ENCODE data around the gene COA6.

COA6 gene

DNA sequence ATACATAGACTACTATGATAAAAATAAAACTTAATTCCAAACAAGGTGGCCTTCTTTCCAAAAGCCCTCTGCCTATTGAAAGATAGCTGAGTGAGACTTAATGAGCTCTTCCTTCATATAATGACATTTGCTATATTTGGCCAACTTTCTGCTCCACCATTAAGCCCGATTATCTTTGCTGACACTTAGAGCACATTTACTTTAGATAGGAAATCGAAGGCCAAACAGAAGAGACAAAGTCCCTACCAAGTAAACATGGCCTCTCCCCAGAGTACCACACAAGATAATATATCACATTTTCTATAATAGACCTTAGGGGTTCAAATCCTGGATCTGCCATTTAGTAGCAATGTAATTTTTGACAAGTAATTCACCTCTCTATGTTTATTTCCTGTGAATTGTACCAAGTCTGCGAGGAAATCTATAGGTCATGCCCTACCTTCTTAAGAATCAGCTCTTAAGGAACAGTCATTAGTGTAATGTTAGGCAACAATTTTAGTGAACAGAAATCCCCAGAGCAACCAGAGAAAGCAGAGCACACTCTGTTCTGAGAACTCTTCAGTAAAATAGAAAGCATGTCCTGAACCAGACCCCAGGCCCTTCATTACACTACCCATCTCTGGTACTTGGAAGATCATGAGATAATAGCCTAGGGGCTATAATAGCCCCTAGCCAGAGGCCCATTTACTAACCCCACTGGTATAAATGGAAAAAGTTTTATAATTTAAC lies 17.3 kb upstream of the COA6 start:
- no peak overlapping the region for H3K27ac ChIP-seq
- TF ChIP-seq CTCF (conservative IDR thresholded peaks at IDR 0.05) (no peak), ZFX (IDR thresholded peaks at IDR 0.05) (no peak)

GRCh38 chr1:234356615-234357269 lies 16.5 kb upstream of the COA6 start:
- peak overlapping the region; percentile 50 for H3K27ac ChIP-seq

GRCh38 chr1:234357831-234358230 lies 15.4 kb upstream of the COA6 start:
- TF ChIP-seq ZFX (IDR thresholded peaks at IDR 0.05), result no peak
- TF ChIP-seq CTCF (conservative IDR thresholded peaks at IDR 0.05), result no peak
- no peak overlapping the region for H3K27ac ChIP-seq

DNA sequence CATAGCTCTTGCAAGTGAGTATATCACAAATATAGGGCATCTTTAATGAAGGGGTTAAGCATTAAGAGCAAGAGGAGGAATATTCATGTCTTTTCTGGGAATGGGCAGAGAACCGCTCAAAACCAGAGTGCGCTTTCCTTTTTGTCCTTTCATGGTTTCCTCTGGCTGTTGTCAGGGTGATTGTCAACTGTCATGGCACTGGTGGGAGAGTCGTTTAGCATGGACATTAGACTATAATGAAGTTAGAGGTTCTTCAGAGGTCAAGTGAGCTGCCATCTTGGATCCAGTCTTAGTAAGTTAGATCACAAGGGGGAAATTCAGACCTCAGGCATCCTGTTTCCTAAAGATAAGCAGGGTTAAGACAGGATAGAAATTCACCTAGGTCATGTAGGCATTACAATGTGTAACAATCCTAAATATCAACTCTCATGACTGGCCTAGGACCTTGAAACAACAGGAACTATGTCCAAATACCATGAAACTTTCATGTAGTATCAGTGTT lies 12.1 kb upstream of the COA6 start:
- TF ChIP-seq ZFX (IDR thresholded peaks at IDR 0.05), result no peak
- no peak for TF ChIP-seq CTCF (conservative IDR thresholded peaks at IDR 0.05)
- no peak overlapping the region for H3K27ac ChIP-seq

- no peak for TF ChIP-seq ZFX (IDR thresholded peaks at IDR 0.05)
- no peak for TF ChIP-seq CTCF (conservative IDR thresholded peaks at IDR 0.05)
Measured at GRCh38 chr1:234362558-234362957, 10.7 kb upstream of the COA6 start.

GRCh38 chr1:234368320-234369032 lies 4.8 kb upstream of the COA6 start:
- H3K27ac ChIP-seq, result no peak overlapping the region
- TF ChIP-seq ZFX (IDR thresholded peaks at IDR 0.05) (no peak), CTCF (conservative IDR thresholded peaks at IDR 0.05) (no peak)

More at GRCh38 chr1:234362558-234362957, 10.7 kb upstream of the COA6 start:
- no peak overlapping the region for H3K27ac ChIP-seq

- no peak overlapping the region for H3K27ac ChIP-seq
- no peak for TF ChIP-seq CTCF (conservative IDR thresholded peaks at IDR 0.05)
- TF ChIP-seq ZFX (IDR thresholded peaks at IDR 0.05), result no peak
Measured at GRCh38 chr1:234369033-234369430, 4.2 kb upstream of the COA6 start.
